Mucosa of descending colon (tissue), 3 donors: Measurements from ENCODE around the gene SALL4. TPM values are rescaled to one million over a fixed set of nuclear protein-coding genes. Genes with fewer than 3 reads are reported as not detected.

ENCODE experiments used
- ATAC-seq: fragments of 200-7000 bp; cut with Tn5 transposase; one replicate; pipeline ENCODE4 v1.9.1; 2020; ENCODE audit warnings: mild to moderate bottlenecking, moderate library complexity
- DNase-seq, 3 donors: peaks; one replicate each; pipeline ENCODE4 v3.0.0-alpha.2; 2020
- H3K36me3 ChIP-seq: fragments of 200-600 bp; one replicate; pipeline ENCODE4 v1.8.0; 2021; ENCODE audit warnings: low read depth, mild to moderate bottlenecking
- H3K4me1 ChIP-seq: fragments of 200-600 bp; one replicate; pipeline ENCODE4 v1.8.0; 2021; ENCODE audit warnings: low read depth, mild to moderate bottlenecking
- H3K4me3 ChIP-seq: fragments of 200-600 bp; one replicate; pipeline ENCODE4 v1.8.0; 2021; ENCODE audit warnings: mild to moderate bottlenecking
- H3K9me3 ChIP-seq: fragments of 200-600 bp; one replicate; pipeline ENCODE4 v1.8.0; 2021; ENCODE audit warnings: mild to moderate bottlenecking
- intact Hi-C, 2 donors: fragments of 100-400 bp; cut with DNase I in 1 of 2; cut with micrococcal nuclease in 1 of 2; formaldehyde crosslinking; loops; one replicate each; pipeline versions ENCODE4 v1.11.0 to v1.11.1; 2022; cut with DNase I, micrococcal nuclease
- total RNA-seq, 3 donors: library from RNA; stranded (reverse); fragmentation: NEBNext Ultra II Directional in 2 of 3; extraction: Animal tissue kit (Norgen Biotek cat#: 25700) in 2 of 3; gene quantifications; one replicate each; pipeline versions ENCODE4 v1.2.1 to v1.2.4, GENCODE V29; 2021 to 2023
- TF ChIP-seq, protein P1 (sequence below): fragments of 200-600 bp; IDR thresholded peaks from one replicate; pipeline ENCODE4 v1.8.0; 2022; ENCODE audit warnings: antibody characterized with exemption, mild to moderate bottlenecking
- donor health status: DM: no; HTN: no; CAD: no; lungs with moderate emphysema.
- donor health status: DM: no; HTN: no; CAD: no.
- donor health status: DM: no; HTN: yes; CAD: no.

SALL4 gene
- total RNA-seq, 3 donors from 2014 or later: 0.05 to 0.41 TPM; not detected in 1

DNA sequence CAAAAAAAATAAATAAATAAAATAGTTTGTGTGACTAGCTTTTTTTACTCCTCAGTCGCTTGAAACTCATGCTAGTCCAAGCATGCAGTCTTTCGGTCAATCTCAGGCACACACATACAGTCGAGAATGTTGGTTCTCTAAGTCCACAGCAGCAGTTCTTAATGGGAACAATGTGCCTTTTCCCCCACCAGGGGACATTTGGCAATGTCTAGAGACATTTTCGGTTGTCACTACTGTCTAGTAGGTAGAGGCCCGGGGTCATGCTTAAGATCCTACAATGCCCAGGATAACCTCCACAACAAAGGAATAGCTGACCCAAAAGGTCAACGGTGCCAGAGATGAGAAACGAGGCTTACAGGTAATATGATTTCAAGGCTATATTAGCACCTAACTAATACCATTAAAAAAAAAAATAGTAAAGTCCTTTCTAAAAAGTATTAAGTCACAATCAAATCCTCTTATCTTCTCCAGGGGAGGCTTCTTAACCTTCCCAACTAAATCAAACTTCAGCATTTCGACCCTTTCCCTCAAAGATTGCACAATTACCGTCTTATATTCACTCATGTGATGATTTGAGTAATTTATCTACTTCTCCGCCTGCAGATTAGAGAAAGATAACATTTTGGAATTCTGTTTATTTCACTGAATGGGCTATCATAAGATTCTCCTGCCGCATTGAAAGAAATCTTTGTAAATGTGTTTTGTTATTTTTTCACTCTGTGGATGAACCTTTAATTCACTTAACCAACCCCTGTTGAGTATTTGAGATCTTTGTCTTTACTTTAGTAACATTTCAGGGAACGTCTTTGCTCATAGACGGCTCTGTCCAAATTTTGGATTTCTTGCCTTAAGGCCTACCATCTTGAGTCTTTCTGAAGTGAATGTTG, 8.1 kb upstream of the SALL4 start:
- no peak for DNase-seq
- no peaks in the 10 kb centered on the region for H3K9me3 ChIP-seq
- no peaks in the 10 kb centered on the region for H3K4me1 ChIP-seq
- H3K36me3 ChIP-seq: no peaks in the 10 kb centered on the region
- intact Hi-C loops: no loop called here
- no peak for ATAC-seq
- TF ChIP-seq, protein P1, sequence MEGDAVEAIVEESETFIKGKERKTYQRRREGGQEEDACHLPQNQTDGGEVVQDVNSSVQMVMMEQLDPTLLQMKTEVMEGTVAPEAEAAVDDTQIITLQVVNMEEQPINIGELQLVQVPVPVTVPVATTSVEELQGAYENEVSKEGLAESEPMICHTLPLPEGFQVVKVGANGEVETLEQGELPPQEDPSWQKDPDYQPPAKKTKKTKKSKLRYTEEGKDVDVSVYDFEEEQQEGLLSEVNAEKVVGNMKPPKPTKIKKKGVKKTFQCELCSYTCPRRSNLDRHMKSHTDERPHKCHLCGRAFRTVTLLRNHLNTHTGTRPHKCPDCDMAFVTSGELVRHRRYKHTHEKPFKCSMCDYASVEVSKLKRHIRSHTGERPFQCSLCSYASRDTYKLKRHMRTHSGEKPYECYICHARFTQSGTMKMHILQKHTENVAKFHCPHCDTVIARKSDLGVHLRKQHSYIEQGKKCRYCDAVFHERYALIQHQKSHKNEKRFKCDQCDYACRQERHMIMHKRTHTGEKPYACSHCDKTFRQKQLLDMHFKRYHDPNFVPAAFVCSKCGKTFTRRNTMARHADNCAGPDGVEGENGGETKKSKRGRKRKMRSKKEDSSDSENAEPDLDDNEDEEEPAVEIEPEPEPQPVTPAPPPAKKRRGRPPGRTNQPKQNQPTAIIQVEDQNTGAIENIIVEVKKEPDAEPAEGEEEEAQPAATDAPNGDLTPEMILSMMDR: no peak
- no peak overlapping the region for H3K4me3 ChIP-seq

DNA sequence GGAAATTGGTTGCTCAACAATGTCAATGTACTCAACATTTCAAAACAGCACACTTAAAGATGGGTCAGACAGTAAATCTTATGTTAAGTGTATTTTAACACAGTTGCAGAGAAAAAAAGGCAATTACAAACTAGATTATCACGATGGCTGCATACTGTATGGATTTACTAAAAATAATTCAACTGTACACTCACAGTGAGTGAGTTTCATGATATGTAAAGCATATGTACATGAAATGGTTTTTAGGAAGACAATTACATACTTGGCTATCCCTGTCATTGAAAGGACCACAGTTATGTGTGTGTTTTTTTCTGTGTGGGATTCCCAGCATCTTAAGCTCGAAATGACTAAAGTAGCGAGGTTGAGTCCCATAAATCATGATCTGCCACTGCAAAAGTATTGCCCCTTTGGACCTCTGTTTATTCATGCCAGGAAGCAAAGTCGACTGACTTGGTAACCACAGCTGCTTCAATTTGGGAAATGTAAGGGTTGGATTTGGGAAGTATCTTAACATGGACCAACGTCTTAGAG, 5.5 kb upstream of the SALL4 start:
- TF ChIP-seq, protein P1: no peak
- Histone ChIP-seq H3K4me1 (no peaks in the 10 kb centered on the region), H3K4me3 (no peak overlapping the region), H3K9me3 (no peaks in the 10 kb centered on the region), H3K36me3 (no peaks in the 10 kb centered on the region)
- no peak for ATAC-seq
- DNase-seq: no peak
- intact Hi-C loops: loop anchor here in 1 of 2 donors (10.0 kb wide), 1 partner anchor 433 kb away; no protein-coding TSS in a partner anchor

DNA sequence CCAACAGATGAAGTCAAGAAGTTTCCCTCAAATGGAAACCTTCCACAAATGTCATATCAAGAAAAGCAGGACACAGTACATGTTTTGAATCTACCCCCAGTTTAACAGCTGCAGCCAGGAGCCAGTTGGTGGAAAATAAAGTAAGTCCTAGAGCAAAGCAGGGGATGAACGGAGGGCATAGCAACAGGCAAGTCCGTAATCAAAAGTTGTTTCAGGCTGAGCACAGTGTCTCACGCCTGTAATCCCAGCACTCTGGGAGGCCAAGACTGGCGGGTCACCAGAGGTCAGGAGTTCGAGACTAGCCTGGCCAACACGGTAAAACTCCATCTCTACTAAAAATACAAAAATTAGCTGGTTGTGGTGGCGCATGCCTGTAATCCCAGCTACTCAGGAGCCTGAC, 2.4 kb upstream of the SALL4 start:
- intact Hi-C loops: loop anchor here in 1 of 2 donors (10.0 kb wide), 1 partner anchor 430 kb away; no protein-coding TSS in a partner anchor
- ATAC-seq (no peak), DNase-seq (no peak)
- Histone ChIP-seq H3K9me3 (no peaks in the 10 kb centered on the region), H3K4me1 (peaks cover 10% of the 10 kb centered on the region), H3K4me3 (no peak overlapping the region), H3K36me3 (no peaks in the 10 kb centered on the region)
- TF ChIP-seq, protein P1: no peak

DNA sequence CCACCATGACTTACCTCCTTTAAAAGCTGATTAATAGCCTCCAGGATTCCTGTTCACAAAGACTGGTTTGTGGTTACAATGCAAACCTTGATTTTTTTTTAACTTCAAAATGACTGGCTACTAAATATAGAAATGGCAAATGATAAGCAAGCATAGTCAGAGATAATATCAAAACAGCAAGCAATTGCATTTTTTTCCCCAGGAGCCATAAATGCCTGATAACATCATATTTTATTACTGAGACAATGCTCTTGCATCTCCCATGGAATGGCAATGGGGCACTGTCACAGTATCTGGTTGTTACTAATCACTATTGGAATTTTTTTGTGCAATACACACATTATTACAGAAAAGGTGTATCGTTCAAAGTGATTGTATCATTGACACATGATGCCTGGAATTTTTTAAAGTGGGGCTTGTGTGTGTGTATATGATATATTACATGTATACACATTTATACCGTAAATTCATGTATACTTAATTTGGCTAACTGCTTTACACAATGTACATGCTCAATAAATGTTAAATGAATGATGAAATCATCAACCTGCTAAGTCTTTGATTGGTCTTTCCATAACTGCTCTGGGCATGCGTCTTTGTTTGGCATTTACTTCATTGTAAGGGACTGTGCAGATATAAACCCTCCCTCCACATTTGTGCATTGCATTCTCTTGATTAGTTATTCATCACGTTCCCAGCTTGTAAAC, 980 bp upstream of the SALL4 start:
- Histone ChIP-seq H3K36me3 (no peaks in the 10 kb centered on the region), H3K4me3 (no peak overlapping the region), H3K9me3 (no peaks in the 10 kb centered on the region), H3K4me1 (peaks cover 10% of the 10 kb centered on the region)
- DNase-seq (no peak), ATAC-seq (no peak)
- intact Hi-C loops: loop anchor here in 1 of 2 donors (10.0 kb wide), 1 partner anchor 428 kb away; no protein-coding TSS in a partner anchor
- TF ChIP-seq, protein P1: no peak

DNA sequence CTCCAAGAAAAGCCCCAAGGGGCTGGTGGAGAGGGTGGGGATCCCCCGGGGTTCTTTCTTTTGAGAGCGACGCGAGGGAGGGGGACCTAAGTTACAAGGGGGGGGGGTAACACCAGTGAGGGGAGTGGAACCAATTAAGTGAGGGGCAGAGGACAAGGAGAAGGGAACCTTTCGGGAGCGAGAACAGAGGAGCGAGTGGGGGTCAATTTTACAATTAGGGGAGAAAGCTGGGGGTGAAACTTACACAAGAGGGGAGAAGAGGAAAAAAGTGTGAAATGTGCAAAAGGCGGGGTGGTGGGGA, 548 bp downstream of the SALL4 start:
- Histone ChIP-seq H3K36me3 (no peaks in the 10 kb centered on the region), H3K4me1 (peaks cover 10% of the 10 kb centered on the region), H3K4me3 (no peak overlapping the region), H3K9me3 (no peaks in the 10 kb centered on the region)
- intact Hi-C loops: loop anchor here in 1 of 2 donors (10.0 kb wide), 1 partner anchor 427 kb away; no protein-coding TSS in a partner anchor
- ATAC-seq (no peak), DNase-seq (no peak)
- TF ChIP-seq, protein P1: no peak
